Type B pancreatic cell (in vitro differentiated cells): ENCODE results near the gene FOXN4. TPM values are rescaled to one million over a fixed set of nuclear protein-coding genes. Genes with fewer than 3 reads are reported as not detected.
A peak's percentile ranks its signal among the peaks of the same experiment; 100 is the strongest.

ENCODE experiments used
- DNase-seq: peaks from one replicate; pipeline ENCODE4 v3.0.0; 2021; ENCODE audit warnings: mixed read lengths; ENCODE audit not compliant: unreplicated experiment; ENCODE audit errors: extremely low spot score
- H3K27ac Mint-ChIP-seq: 2 replicates; pipeline ENCODE4 v1.8.0; 2021; ENCODE audit warnings: mild to moderate bottlenecking, mixed read lengths
- H3K27me3 Mint-ChIP-seq: 2 replicates; pipeline ENCODE4 v1.8.0; 2021; ENCODE audit warnings: mixed read lengths
- H3K36me3 Mint-ChIP-seq: 2 replicates; pipeline ENCODE4 v1.8.0; 2021; ENCODE audit warnings: mixed read lengths
- H3K4me1 Mint-ChIP-seq: one replicate; pipeline ENCODE4 v1.8.0; 2021; ENCODE audit warnings: mixed read lengths; ENCODE audit not compliant: unreplicated experiment
- H3K4me3 Mint-ChIP-seq: 2 replicates; pipeline ENCODE4 v1.8.0; 2021; ENCODE audit warnings: mild to moderate bottlenecking, mixed read lengths
- H3K9me3 Mint-ChIP-seq: 2 replicates; pipeline ENCODE4 v1.8.0; 2021; ENCODE audit warnings: mixed read lengths
- total RNA-seq: library from RNA; stranded (reverse); gene quantifications from 2 replicates; pipeline ENCODE4 v1.2.1, GENCODE V29; 2021; ENCODE audit warnings: low replicate concordance
- TF ChIP-seq, protein P1 (sequence below): fragments of 200-600 bp; sonication (generic); conservative IDR thresholded peaks from 2 replicates; pipeline ENCODE4 v1.5.0; 2021; ENCODE audit warnings: antibody characterized with exemption, mild to moderate bottlenecking

Gene FOXN4
- total RNA-seq, 1 donor from 2014 or later: 2.6 TPM

GRCh38 chr12:109291117-109291516 is 18.0 kb downstream of the FOXN4 start:
- TF ChIP-seq, protein P1, sequence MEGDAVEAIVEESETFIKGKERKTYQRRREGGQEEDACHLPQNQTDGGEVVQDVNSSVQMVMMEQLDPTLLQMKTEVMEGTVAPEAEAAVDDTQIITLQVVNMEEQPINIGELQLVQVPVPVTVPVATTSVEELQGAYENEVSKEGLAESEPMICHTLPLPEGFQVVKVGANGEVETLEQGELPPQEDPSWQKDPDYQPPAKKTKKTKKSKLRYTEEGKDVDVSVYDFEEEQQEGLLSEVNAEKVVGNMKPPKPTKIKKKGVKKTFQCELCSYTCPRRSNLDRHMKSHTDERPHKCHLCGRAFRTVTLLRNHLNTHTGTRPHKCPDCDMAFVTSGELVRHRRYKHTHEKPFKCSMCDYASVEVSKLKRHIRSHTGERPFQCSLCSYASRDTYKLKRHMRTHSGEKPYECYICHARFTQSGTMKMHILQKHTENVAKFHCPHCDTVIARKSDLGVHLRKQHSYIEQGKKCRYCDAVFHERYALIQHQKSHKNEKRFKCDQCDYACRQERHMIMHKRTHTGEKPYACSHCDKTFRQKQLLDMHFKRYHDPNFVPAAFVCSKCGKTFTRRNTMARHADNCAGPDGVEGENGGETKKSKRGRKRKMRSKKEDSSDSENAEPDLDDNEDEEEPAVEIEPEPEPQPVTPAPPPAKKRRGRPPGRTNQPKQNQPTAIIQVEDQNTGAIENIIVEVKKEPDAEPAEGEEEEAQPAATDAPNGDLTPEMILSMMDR: no peak
- Mint-ChIP-seq H3K36me3 (no peaks in the 10 kb centered on the region), H3K9me3 (no peaks in the 10 kb centered on the region), H3K4me1 (peaks cover 7% of the 10 kb centered on the region), H3K27me3 (peaks cover 9% of the 10 kb centered on the region), H3K4me3 (peak overlapping the region; percentile 73), H3K27ac (no peak overlapping the region)
- no peak for DNase-seq

- Mint-ChIP-seq H3K36me3 (no peaks in the 10 kb centered on the region), H3K4me3 (no peak overlapping the region), H3K4me1 (peaks cover 7% of the 10 kb centered on the region), H3K27ac (no peak overlapping the region), H3K27me3 (peaks cover 9% of the 10 kb centered on the region), H3K9me3 (no peaks in the 10 kb centered on the region)
- DNase-seq: no peak
- TF ChIP-seq, protein P1: no peak
Observed at GRCh38 chr12:109290061-109290460, 19.0 kb downstream of the FOXN4 start.

- Mint-ChIP-seq H3K4me3 (no peak overlapping the region), H3K36me3 (no peaks in the 10 kb centered on the region), H3K9me3 (no peaks in the 10 kb centered on the region), H3K4me1 (peaks cover 7% of the 10 kb centered on the region), H3K27me3 (peaks cover 5% of the 10 kb centered on the region), H3K27ac (no peak overlapping the region)
- TF ChIP-seq, protein P1: no peak
- DNase-seq: no peak
Observed at GRCh38 chr12:109289551-109289950, 19.5 kb downstream of the FOXN4 start.

GRCh38 chr12:109289004-109289403 is 20.1 kb downstream of the FOXN4 start:
- Mint-ChIP-seq H3K9me3 (no peaks in the 10 kb centered on the region), H3K4me3 (no peak overlapping the region), H3K36me3 (no peaks in the 10 kb centered on the region), H3K27ac (no peak overlapping the region), H3K4me1 (peaks cover 7% of the 10 kb centered on the region), H3K27me3 (peaks cover 4% of the 10 kb centered on the region)
- no peak for DNase-seq
- TF ChIP-seq, protein P1: no peak

- TF ChIP-seq, protein P1: no peak
- DNase-seq: no peak
- H3K27ac Mint-ChIP-seq: no peak overlapping the region
- H3K27me3 Mint-ChIP-seq: peaks cover 4% of the 10 kb centered on the region
- H3K36me3 Mint-ChIP-seq: no peaks in the 10 kb centered on the region
- no peaks in the 10 kb centered on the region for H3K9me3 Mint-ChIP-seq
- H3K4me1 Mint-ChIP-seq: peaks cover 7% of the 10 kb centered on the region
- H3K4me3 Mint-ChIP-seq: no peak overlapping the region
Observed at GRCh38 chr12:109288571-109288970, 20.5 kb downstream of the FOXN4 start.

- H3K36me3 Mint-ChIP-seq: no peaks in the 10 kb centered on the region
- DNase-seq: no peak
- H3K27ac Mint-ChIP-seq: no peak overlapping the region
- H3K27me3 Mint-ChIP-seq: peaks cover 4% of the 10 kb centered on the region
- TF ChIP-seq, protein P1: no peak
- H3K9me3 Mint-ChIP-seq: no peaks in the 10 kb centered on the region
- no peak overlapping the region for H3K4me3 Mint-ChIP-seq
- H3K4me1 Mint-ChIP-seq: peaks cover 7% of the 10 kb centered on the region
Observed at GRCh38 chr12:109287811-109288469, 21.1 kb downstream of the FOXN4 start.
